Activated T-helper 1 cell treated with anti-CD3 and anti-CD28 coated beads, Interleukin-2, amount 50 U/mL, for 16 hours (primary cell): ENCODE results near the gene ATE1.

Experiments used
- DNase-seq, 2 donors: peaks; one replicate each; pipeline ENCODE4 v3.0.0-alpha.2; 2020; ENCODE audit warnings: low read depth in 1 of 2, low spot score in 1 of 2

Gene ATE1

GRCh38 chr10:121698902-121699301 lies 228.9 kb downstream of the ATE1 start:
- DNase-seq, result no peak

- no peak for DNase-seq
Observed at GRCh38 chr10:121698336-121698735, 229.5 kb downstream of the ATE1 start.

- no peak for DNase-seq
Observed at GRCh38 chr10:121696854-121697253, 231.0 kb downstream of the ATE1 start.

- no peak for DNase-seq
Observed at GRCh38 chr10:121695731-121696464, 231.9 kb downstream of the ATE1 start.

GRCh38 chr10:121694966-121695643 lies 232.7 kb downstream of the ATE1 start:
- no peak for DNase-seq

- no peak for DNase-seq
Observed at GRCh38 chr10:121694327-121694965, 233.4 kb downstream of the ATE1 start.

- no peak for DNase-seq
Observed at GRCh38 chr10:121692626-121693025, 235.2 kb downstream of the ATE1 start.

- DNase-seq, result no peak
Observed at GRCh38 chr10:121690970-121691369, 236.9 kb downstream of the ATE1 start.
